CD14-positive monocyte (primary cell): Measurements from ENCODE around the gene DENND1A. TPM values are rescaled to one million over a fixed set of nuclear protein-coding genes. Genes with fewer than 3 reads are reported as not detected.

ENCODE experiments used
- DNase-seq, 3 donors: peaks; one replicate each; pipeline ENCODE4 v3.0.0-alpha.2; 2011 to 2022
- H2AFZ ChIP-seq: 2 replicates; pipeline ENCODE4 v1.6.0; 2012; ENCODE audit warnings: mild to moderate bottlenecking, low read depth, low read length, inconsistent platforms; ENCODE audit not compliant: insufficient read depth, poor library complexity, severe bottlenecking
- H3K27ac ChIP-seq, 2 donors: 1 replicate in 1 of 2; 2 replicates in 1 of 2; pipeline ENCODE4 v1.5.1; 2012 to 2013; ENCODE audit warnings: low read length in 2 of 2, control low read depth in 1 of 2, inconsistent platforms in 1 of 2, low read depth in 1 of 2, mild to moderate bottlenecking in 1 of 2
- H3K27me3 ChIP-seq, 2 donors: one replicate each; pipeline versions ENCODE4 v1.6.0 to v1.6.1; 2011 to 2013; ENCODE audit warnings: low read length in 2 of 2; ENCODE audit not compliant: control insufficient read depth in 2 of 2, insufficient read depth in 2 of 2
- H3K36me3 ChIP-seq, 2 donors: replicated peaks in 1 of 2; 1 replicate in 1 of 2; 2 replicates in 1 of 2; pipeline versions ENCODE4 v1.5.1 to v1.6.1; 2012 to 2013; ENCODE audit warnings: low read length in 2 of 2, control low read depth in 1 of 2, inconsistent platforms in 1 of 2, mild to moderate bottlenecking in 1 of 2; ENCODE audit not compliant: insufficient read depth in 2 of 2, control insufficient read depth in 1 of 2
- H3K4me1 ChIP-seq, 2 donors: 1 replicate in 1 of 2; 2 replicates in 1 of 2; pipeline versions ENCODE4 v1.5.1 to v1.6.1; 2012 to 2013; ENCODE audit warnings: low read length in 2 of 2, control low read depth in 1 of 2, inconsistent platforms in 1 of 2, mild to moderate bottlenecking in 1 of 2, moderate library complexity in 1 of 2; ENCODE audit not compliant: insufficient read depth in 2 of 2, control insufficient read depth in 1 of 2
- H3K4me2 ChIP-seq: replicated peaks from 2 replicates; pipeline ENCODE3; 2012; ENCODE audit warnings: low read length, moderate library complexity, mild to moderate bottlenecking; ENCODE audit not compliant: poor library complexity, severe bottlenecking; ENCODE audit errors: extremely low read depth
- H3K4me3 ChIP-seq, 3 experiments: fragments of 200-600 bp in 1 of 3; sonication (generic) in 1 of 3; replicated peaks in 1 of 3; 1 replicate in 2 of 3; 2 replicates in 1 of 3; pipeline ENCODE4 v1.5.1; 2011 to 2013; ENCODE audit warnings: low read length in 3 of 3, mild to moderate bottlenecking in 3 of 3, control low read depth in 2 of 3, low read depth in 2 of 3, inconsistent platforms in 1 of 3, moderate library complexity in 1 of 3
- H3K79me2 ChIP-seq: 2 replicates; pipeline ENCODE4 v1.6.0; 2012; ENCODE audit warnings: mild to moderate bottlenecking, control low read depth, inconsistent platforms, low read length, moderate library complexity; ENCODE audit not compliant: insufficient read depth
- H3K9ac ChIP-seq: 2 replicates; pipeline ENCODE4 v1.6.0; 2017; ENCODE audit warnings: low read length, mild to moderate bottlenecking; ENCODE audit not compliant: insufficient read depth, poor library complexity, severe bottlenecking
- H3K9me3 ChIP-seq, 2 donors: replicated peaks in 1 of 2; 1 replicate in 1 of 2; 2 replicates in 1 of 2; pipeline versions ENCODE4 v1.5.1 to v1.6.1; 2012 to 2013; ENCODE audit warnings: low read length in 2 of 2, control low read depth in 1 of 2; ENCODE audit not compliant: control insufficient read depth in 1 of 2, insufficient read depth in 1 of 2
- H4K20me1 ChIP-seq: 2 replicates; pipeline ENCODE4 v1.6.0; 2012; ENCODE audit warnings: mild to moderate bottlenecking, low read length, control low read depth, moderate library complexity; ENCODE audit not compliant: insufficient read depth
- H3K27ac Mint-ChIP-seq, 7 donors: one replicate each; pipeline ENCODE4 v1.8.0; 2020; ENCODE audit warnings: mild to moderate bottlenecking in 7 of 7, mixed read lengths in 7 of 7, moderate library complexity in 6 of 7, inconsistent platforms in 2 of 7
- H3K27me3 Mint-ChIP-seq, 3 donors: one replicate each; pipeline ENCODE4 v1.8.0; 2021 to 2022; ENCODE audit warnings: low read depth in 3 of 3, mild to moderate bottlenecking in 3 of 3, mixed read lengths in 3 of 3, moderate library complexity in 3 of 3, inconsistent platforms in 1 of 3
- H3K36me3 Mint-ChIP-seq, 2 donors: one replicate each; pipeline ENCODE4 v1.8.0; 2020; ENCODE audit warnings: mixed read lengths in 2 of 2, inconsistent platforms in 1 of 2, mild to moderate bottlenecking in 1 of 2
- H3K4me1 Mint-ChIP-seq: one replicate; pipeline ENCODE4 v1.8.0; 2020; ENCODE audit warnings: mild to moderate bottlenecking, mixed read lengths
- H3K4me3 Mint-ChIP-seq, 2 donors: one replicate each; pipeline ENCODE4 v1.8.0; 2020; ENCODE audit warnings: mild to moderate bottlenecking in 2 of 2, mixed read lengths in 2 of 2, moderate library complexity in 1 of 2
- H3K9me3 Mint-ChIP-seq, 7 donors: one replicate each; pipeline ENCODE4 v1.8.0; 2020 to 2022; ENCODE audit warnings: mixed read lengths in 7 of 7, mild to moderate bottlenecking in 6 of 7, moderate library complexity in 6 of 7, inconsistent platforms in 2 of 7
- CTCF ChIP-seq: fragments of 200-600 bp; IDR thresholded peaks from one replicate; pipeline ENCODE4 v1.8.0; 2022; ENCODE audit warnings: antibody characterized with exemption, mild to moderate bottlenecking
- WGBS: methylation state at CpG from one replicate; pipeline ENCODE4 v1.1.5; 2013; ENCODE audit warnings: missing lambda C conversion rate; ENCODE audit not compliant: insufficient coverage; 5-methylcytosine and 5-hydroxymethylcytosine counted together
- intact Hi-C, 2 donors: fragments of 100-400 bp; cut with micrococcal nuclease; formaldehyde crosslinking; loops; one replicate each; pipeline versions ENCODE4 v1.15.0 to v1.15.1; 2023
- polyA plus RNA-seq, 3 donors: library from polyadenylated mRNA; depleted of rRNA in 1 of 3; unstranded in 2 of 3; stranded (reverse) in 1 of 3; fragments of 300-500 nt in 2 of 3; fragments of >200 nt in 1 of 3; fragmentation: Illumina TruSeq in 2 of 3; gene quantifications; 1 replicate in 2 of 3; 2 replicates in 1 of 3; pipeline ENCODE4 v1.2.3, GENCODE V29; 2012 to 2021

The DENND1A gene
- polyA plus RNA-seq, 3 donors = 24.8 to 73.0 (median 29.4) TPM

- H3K4me1 Mint-ChIP-seq = peaks cover 8% of the 10 kb centered on the region
- DNase-seq = no peak
- peaks cover 0 to 5% (median 0%) of the 10 kb centered on the region in 7 donors for H3K9me3 Mint-ChIP-seq
- Histone ChIP-seq H3K36me3 (no peaks in the 10 kb centered on the region), H2AFZ (no peak overlapping the region), H3K27me3 (peaks cover 9 to 40% of the 10 kb centered on the region in 2 donors), H3K4me2 (no peak overlapping the region), H3K9ac (no peak overlapping the region), H3K27ac (no peak overlapping the region), H3K79me2 (no peaks in the 10 kb centered on the region), H4K20me1 (peaks cover 13% of the 10 kb centered on the region), H3K4me3 (no peak overlapping the region), H3K9me3 (no peaks in the 10 kb centered on the region), H3K4me1 (peaks cover 0 to 2% of the 10 kb centered on the region in 2 donors)
- no peak overlapping the region for H3K27ac Mint-ChIP-seq
- 92% methylated on average over 25 of the region's 29 CpGs for WGBS
- H3K36me3 Mint-ChIP-seq = peaks cover 0 to 2% of the 10 kb centered on the region in 2 donors
- intact Hi-C loops = no loop called here
- no peak overlapping the region for H3K4me3 Mint-ChIP-seq
- TF ChIP-seq CTCF = no peak
- peaks cover 41 to 59% (median 52%) of the 10 kb centered on the region in 3 donors for H3K27me3 Mint-ChIP-seq
Measured at GRCh38 chr9:123370526-123371227, 559.2 kb downstream of the DENND1A start.

GRCh38 chr9:123370108-123370507 is 559.8 kb downstream of the DENND1A start:
- intact Hi-C loops = no loop called here
- DNase-seq = no peak
- H3K79me2 ChIP-seq = no peaks in the 10 kb centered on the region
- no peak overlapping the region for H2AFZ ChIP-seq
- Mint-ChIP-seq H3K27ac (no peak overlapping the region), H3K4me1 (peaks cover 6% of the 10 kb centered on the region), H3K27me3 (peaks cover 42 to 59% (median 49%) of the 10 kb centered on the region in 3 donors), H3K4me3 (no peak overlapping the region), H3K36me3 (peaks cover 0 to 2% of the 10 kb centered on the region in 2 donors), H3K9me3 (peaks cover 0 to 5% (median 0%) of the 10 kb centered on the region in 7 donors)
- peaks cover 7% of the 10 kb centered on the region for H4K20me1 ChIP-seq
- no peaks in the 10 kb centered on the region for H3K36me3 ChIP-seq
- no peak overlapping the region for H3K9ac ChIP-seq
- H3K4me3 ChIP-seq = no peak overlapping the region
- no peak for TF ChIP-seq CTCF
- H3K27me3 ChIP-seq = peaks cover 9 to 34% of the 10 kb centered on the region in 2 donors
- no peaks in the 10 kb centered on the region for H3K9me3 ChIP-seq
- H3K27ac ChIP-seq = no peak overlapping the region
- no peak overlapping the region for H3K4me2 ChIP-seq
- 96% methylated on average over 12 of the region's 13 CpGs for WGBS
- H3K4me1 ChIP-seq = no peaks in the 10 kb centered on the region
